Transverse colon (tissue), 4 donors: ENCODE measurements around the gene ITPR2. TPM values are rescaled to one million over a fixed set of nuclear protein-coding genes. Genes with fewer than 3 reads are reported as not detected.

Source experiments
- DNase-seq: peaks from one replicate; pipeline ENCODE4 v3.0.0-alpha.2; 2019
- H3K27ac ChIP-seq, 4 donors: fragments of 200-600 bp; sonication (generic); 2 replicates each; pipeline ENCODE4 v1.5.1; 2016 to 2018; ENCODE audit warnings: inconsistent platforms in 4 of 4
- H3K27me3 ChIP-seq: fragments of 200-600 bp; sonication (generic); 2 replicates; pipeline ENCODE4 v1.5.1; 2017; ENCODE audit warnings: inconsistent platforms
- H3K36me3 ChIP-seq, 4 donors: fragments of 200-600 bp; sonication (generic); 2 replicates each; pipeline ENCODE4 v1.5.1; 2017 to 2019; ENCODE audit warnings: inconsistent platforms in 4 of 4
- H3K4me1 ChIP-seq, 4 donors: fragments of 200-600 bp; sonication (generic); 2 replicates each; pipeline ENCODE4 v1.5.1; 2017 to 2020; ENCODE audit warnings: inconsistent platforms in 4 of 4
- H3K4me3 ChIP-seq, 4 donors: fragments of 200-600 bp; sonication (generic); 1 replicate in 1 of 4; 2 replicates in 3 of 4; pipeline versions ENCODE4 v1.5.1 to v1.6.1; 2017 to 2019; ENCODE audit warnings: inconsistent platforms in 4 of 4
- H3K9me3 ChIP-seq, 2 donors: fragments of 200-600 bp; sonication (generic); 2 replicates each; pipeline ENCODE4 v1.5.1; 2017 to 2019; ENCODE audit warnings: inconsistent platforms in 2 of 2
- CTCF ChIP-seq, 5 experiments: fragments of 200-600 bp in 3 of 5; fragments of 450-650 bp in 2 of 5; sonication (generic) in 3 of 5; IDR thresholded peaks; 1 replicate in 2 of 5; 2 replicates in 3 of 5; pipeline ENCODE4 v1.5.1; 2016 to 2017; ENCODE audit warnings: antibody characterized with exemption in 5 of 5, inconsistent platforms in 3 of 5, mild to moderate bottlenecking in 2 of 5, moderate library complexity in 1 of 5
- EP300 ChIP-seq: sonication (generic); formaldehyde crosslinking; IDR thresholded peaks from one replicate; pipeline ENCODE4 v1.6.1; 2017; ENCODE audit warnings: antibody characterized with exemption, low read depth
- POLR2A ChIP-seq: fragments of 450-650 bp; IDR thresholded peaks from one replicate; pipeline ENCODE4 v1.6.1; 2016; ENCODE audit warnings: antibody characterized with exemption, mild to moderate bottlenecking, moderate library complexity
- POLR2AphosphoS5 ChIP-seq, 3 donors: sonication (generic); formaldehyde crosslinking; IDR thresholded peaks; one replicate each; pipeline ENCODE4 v1.6.1; 2016; ENCODE audit warnings: antibody characterized with exemption in 3 of 3
- WGBS, 2 donors: methylation state at CpG; one replicate each; pipeline ENCODE4 v1.1.5; 2018; ENCODE audit warnings: low coverage in 1 of 2; 5-methylcytosine and 5-hydroxymethylcytosine counted together
- in situ Hi-C, 4 donors: fragments of 200-750 bp; cut with MboI; loops; one replicate each; pipeline versions ENCODE4 v1.15.0 to v1.15.1; 2017; ENCODE audit warnings: low sequenced_read_pairs in 3 of 4, low pct_ligation_motif_present in 1 of 4, low pct_unique_long_range_greater_than_20kb in 1 of 4
- intact Hi-C: fragments of 100-400 bp; cut with DNase I; formaldehyde crosslinking; loops from one replicate; pipeline ENCODE4 v1.15.1; 2023; ENCODE audit warnings: low total_unique reads
- total RNA-seq, 4 donors: library from RNA; depleted of rRNA; stranded (reverse); fragments of >200 nt; gene quantifications; one replicate each; pipeline ENCODE4 v1.1.0, GENCODE V29; 2016

ITPR2 gene
- total RNA-seq, 4 donors from 2014 or later, result 29.8 to 60.5 (median 41.2) TPM

GRCh38 chr12:26378711-26379110 is 454.3 kb downstream of the ITPR2 start:
- Histone ChIP-seq H3K4me3 (no peak overlapping the region), H3K9me3 (no peaks in the 10 kb centered on the region), H3K27ac (no peak overlapping the region), H3K4me1 (peaks cover 0 to 7% (median 1%) of the 10 kb centered on the region in 4 donors), H3K27me3 (no peaks in the 10 kb centered on the region), H3K36me3 (no peaks in the 10 kb centered on the region)
- TF ChIP-seq CTCF (IDR thresholded peaks at IDR 0.05) (no peak), POLR2A (no peak), POLR2AphosphoS5 (IDR thresholded peaks at IDR 0.05) (no peak), EP300 (no peak)
- DNase-seq, result peak; percentile 19
- 47 to 71% methylated on average over 3 to 6 of the region's 6 CpGs for WGBS, 2 donors
- intact Hi-C loops (no loop called here), in situ Hi-C loops (no loop called here)

GRCh38 chr12:26374934-26375680 is 457.9 kb downstream of the ITPR2 start:
- H3K4me3 ChIP-seq, result no peak overlapping the region
- DNase-seq, result no peak
- H3K4me1 ChIP-seq, result peaks cover 0 to 7% (median 1%) of the 10 kb centered on the region in 4 donors
- in situ Hi-C loops, result no loop called here
- WGBS, 2 donors, result 73 to 85% methylated on average over 2 of the region's 2 CpGs
- intact Hi-C loops, result no loop called here
- no peaks in the 10 kb centered on the region for H3K27me3 ChIP-seq
- no peaks in the 10 kb centered on the region for H3K9me3 ChIP-seq
- no peak overlapping the region for H3K27ac ChIP-seq
- H3K36me3 ChIP-seq, result no peaks in the 10 kb centered on the region
- TF ChIP-seq POLR2AphosphoS5 (IDR thresholded peaks at IDR 0.05) (no peak), CTCF (IDR thresholded peaks at IDR 0.05) (no peak), EP300 (no peak), POLR2A (no peak)

- Histone ChIP-seq H3K9me3 (no peaks in the 10 kb centered on the region), H3K27ac (no peak overlapping the region), H3K36me3 (no peaks in the 10 kb centered on the region), H3K27me3 (no peaks in the 10 kb centered on the region), H3K4me1 (peaks cover 0 to 7% (median under 1%) of the 10 kb centered on the region in 4 donors), H3K4me3 (no peak overlapping the region)
- 96 to 100% methylated on average over 4 to 7 of the region's 7 CpGs for WGBS, 2 donors
- intact Hi-C loops (no loop called here), in situ Hi-C loops (no loop called here)
- TF ChIP-seq POLR2A (no peak), CTCF (IDR thresholded peaks at IDR 0.05) (no peak), EP300 (no peak), POLR2AphosphoS5 (IDR thresholded peaks at IDR 0.05) (no peak)
- no peak for DNase-seq
These were observed 459.1 kb downstream of the ITPR2 start for GRCh38 chr12:26373606-26374495.

- Histone ChIP-seq H3K4me3 (no peak overlapping the region), H3K27me3 (no peaks in the 10 kb centered on the region), H3K9me3 (no peaks in the 10 kb centered on the region), H3K4me1 (no peaks in the 10 kb centered on the region), H3K27ac (no peak overlapping the region), H3K36me3 (no peaks in the 10 kb centered on the region)
- intact Hi-C loops (no loop called here), in situ Hi-C loops (no loop called here)
- no peak for DNase-seq
- 92 to 93% methylated on average over 5 to 6 of the region's 6 CpGs for WGBS, 2 donors
- TF ChIP-seq POLR2A (no peak), POLR2AphosphoS5 (IDR thresholded peaks at IDR 0.05) (no peak), CTCF (IDR thresholded peaks at IDR 0.05) (no peak)
These were observed 460.1 kb downstream of the ITPR2 start for GRCh38 chr12:26372866-26373265.
